ENCODE results near the gene NHSL2. TPM values are rescaled to one million over a fixed set of nuclear protein-coding genes. Genes with fewer than 3 reads are reported as not detected.

NHSL2 gene
- total and polyA plus RNA-seq, 10 donors = 0.24 to 20.8 (median 10.1) TPM

GRCh38 chrX:72078411-72078810, 167.8 kb downstream of the NHSL2 start:
- intact Hi-C loops (cut with DNase I; ENCODE audit: low total_unique reads) = no loop called here
- H3K27ac ChIP-seq = peak overlapping the region in 1 of 8 donors; percentile 83
- 20 to 42% (median 29%) methylated on average over 4 of the region's 4 CpGs for WGBS, 5 donors

GRCh38 chrX:72079607-72080006, 169.0 kb downstream of the NHSL2 start:
- Histone ChIP-seq H3K4me1 (peaks cover 0 to 38% (median 8%) of the 10 kb centered on the region in 6 donors), H3K4me3 (peak overlapping the region in 2 of 8 donors; percentile 26 to 38), H3K9me3 (no peaks in the 10 kb centered on the region), H3K27me3 (replicated peaks in 1 of 7) (peaks cover 0 to 5% (median 0%) of the 10 kb centered on the region in 7 donors), H3K36me3 (no peaks in the 10 kb centered on the region), H3K27ac (peak overlapping the region in 7 of 8 donors; percentile 36 to 83 (median 60))
- WGBS, 5 donors = 33 to 63% (median 53%) methylated on average over 9 to 12 of the region's 12 CpGs
- peak; percentile 79 for DNase-seq
- intact Hi-C loops (cut with DNase I; ENCODE audit: low total_unique reads) = no loop called here
- no peak for TF ChIP-seq POLR2A (IDR thresholded peaks at IDR 0.05)
- TF ChIP-seq POLR2AphosphoS5 (IDR thresholded peaks at IDR 0.05) = peak in 2 of 3 donors; percentile 68 to 71

More at GRCh38 chrX:72078411-72078810, 167.8 kb downstream of the NHSL2 start:
- no peak for TF ChIP-seq CTCF (IDR thresholded peaks at IDR 0.05 in 8 of 11, conservative IDR thresholded peaks at IDR 0.05 in 3 of 11)
- TF ChIP-seq POLR2A (IDR thresholded peaks at IDR 0.05) = no peak
- no peak for TF ChIP-seq POLR2AphosphoS5 (IDR thresholded peaks at IDR 0.05)
- Histone ChIP-seq H3K4me1 (peaks cover 0 to 38% (median 8%) of the 10 kb centered on the region in 6 donors), H3K27me3 (replicated peaks in 1 of 7) (peaks cover 0 to 5% (median 0%) of the 10 kb centered on the region in 7 donors), H3K36me3 (no peaks in the 10 kb centered on the region), H3K9me3 (no peaks in the 10 kb centered on the region), H3K4me3 (no peak overlapping the region)
- no peak for DNase-seq

GRCh38 chrX:72080150-72080549, 169.5 kb downstream of the NHSL2 start:
- peaks cover 0 to 38% (median 8%) of the 10 kb centered on the region in 6 donors for H3K4me1 ChIP-seq
- H3K4me3 ChIP-seq = peak overlapping the region in 3 of 8 donors; percentile 7 to 38 (median 26)
- H3K9me3 ChIP-seq = no peaks in the 10 kb centered on the region
- intact Hi-C loops (cut with DNase I; ENCODE audit: low total_unique reads) = no loop called here
- peaks cover 0 to 5% (median 0%) of the 10 kb centered on the region in 7 donors for H3K27me3 ChIP-seq (replicated peaks in 1 of 7)
- WGBS, 5 donors = 8 to 52% (median 47%) methylated on average over 6 to 7 of the region's 7 CpGs
- H3K27ac ChIP-seq = peak overlapping the region in 7 of 8 donors; percentile 36 to 83 (median 60)
- no peak for DNase-seq
- no peaks in the 10 kb centered on the region for H3K36me3 ChIP-seq
- TF ChIP-seq CTCF (IDR thresholded peaks at IDR 0.05 in 8 of 11, conservative IDR thresholded peaks at IDR 0.05 in 3 of 11) (no peak), POLR2AphosphoS5 (IDR thresholded peaks at IDR 0.05) (no peak), POLR2A (IDR thresholded peaks at IDR 0.05) (no peak)

GRCh38 chrX:72080800-72081199, 170.2 kb downstream of the NHSL2 start:
- no peak overlapping the region for H3K27ac ChIP-seq
- 65 to 92% (median 76%) methylated on average over 2 to 7 of the region's 7 CpGs for WGBS, 5 donors
- H3K4me1 ChIP-seq = peaks cover 0 to 38% (median 8%) of the 10 kb centered on the region in 6 donors
- H3K9me3 ChIP-seq = no peaks in the 10 kb centered on the region
- H3K4me3 ChIP-seq = peak overlapping the region in 1 of 8 donors; percentile 38
- intact Hi-C loops (cut with DNase I; ENCODE audit: low total_unique reads) = no loop called here
- no peak for DNase-seq
- no peak for TF ChIP-seq POLR2AphosphoS5 (IDR thresholded peaks at IDR 0.05)
- TF ChIP-seq POLR2A (IDR thresholded peaks at IDR 0.05) = no peak
- TF ChIP-seq CTCF (IDR thresholded peaks at IDR 0.05 in 8 of 11, conservative IDR thresholded peaks at IDR 0.05 in 3 of 11) = no peak
- peaks cover 0 to 5% (median 0%) of the 10 kb centered on the region in 7 donors for H3K27me3 ChIP-seq (replicated peaks in 1 of 7)
- no peaks in the 10 kb centered on the region for H3K36me3 ChIP-seq

Data from spleen (tissue), 11 donors.